ENCODE results near the gene RPL36. TPM values are rescaled to one million over a fixed set of nuclear protein-coding genes. Genes with fewer than 3 reads are reported as not detected.

RPL36 gene
- total and polyA plus RNA-seq, 2 of the 8 experiments (the other 6 are each of a cell fraction or from before 2014, with no cell fraction given), result 951 to 1,075 TPM

- Histone ChIP-seq H3K79me1 (ENCODE audit: low read depth, low read length) (0 out of 2 replicates have a peak, but pooled peaks cover 3% of the 10 kb centered on the region), H3K4me2 (ENCODE audit: insufficient read depth in 1 of 2, low read depth in 2 of 2, low read length in 2 of 2) (no peak overlapping the region), H3K18ac (ENCODE audit: extremely low read depth, low read length) (no peak overlapping the region), H3K36me3 (ENCODE audit: control insufficient read depth in 2 of 4, insufficient read depth in 4 of 4, low read length in 3 of 4) (peaks cover 40 to 75% (median 59%) of the 10 kb centered on the region in 4 experiments), H4K5ac (ENCODE audit: insufficient read length, low read depth, low read length) (no peak overlapping the region), H2BK120ac (replicated peaks; ENCODE audit: low read depth, low read length) (no peak overlapping the region), H3K9me3 (ENCODE audit: insufficient read depth in 2 of 2, low read depth in 1 of 2, low read length in 1 of 2) (no peaks in the 10 kb centered on the region), H3K4me3 (ENCODE audit: extremely low read depth in 1 of 4, insufficient read depth in 2 of 4, low read depth in 3 of 4, low read length in 4 of 4) (no peak overlapping the region), H4K20me1 (replicated peaks in 1 of 2; ENCODE audit: control insufficient read depth in 1 of 2, insufficient read depth in 2 of 2, low read length in 2 of 2) (peaks cover 3 to 9% of the 10 kb centered on the region in 2 experiments), H2AK5ac (ENCODE audit: low read depth, low read length) (no peak overlapping the region), H3K56ac (replicated peaks; ENCODE audit: insufficient read length, low read depth, low read length) (no peak overlapping the region), H2BK5ac (ENCODE audit: low read depth, low read length) (no peak overlapping the region), H3K23ac (ENCODE audit: insufficient read length) (no peak overlapping the region), H2BK15ac (ENCODE audit: low read length) (no peak overlapping the region), H2BK20ac (ENCODE audit: low read length) (no peak overlapping the region), H3K27ac (ENCODE audit: low read depth, low read length) (no peak overlapping the region), H3K9ac (replicated peaks in 1 of 4; ENCODE audit: extremely low read depth in 1 of 4, low read depth in 3 of 4, low read length in 3 of 4) (no peak overlapping the region), H3K14ac (ENCODE audit: insufficient read length) (no peak overlapping the region), H3K4me1 (replicated peaks in 1 of 4; ENCODE audit: control insufficient read depth in 3 of 4, insufficient read depth in 4 of 4, low read length in 3 of 4) (peaks cover 0 to 9% (median 5%) of the 10 kb centered on the region in 4 experiments; a peak in 5 of 7 replicates), H3K4ac (replicated peaks; ENCODE audit: insufficient read length, low read depth, low read length) (no peak overlapping the region), H4K8ac (ENCODE audit: extremely low read depth, insufficient read depth, low read length) (peak overlapping the region; percentile 73; the same call in 1 of the 2 replicates), H3K27me3 (replicated peaks in 1 of 4; ENCODE audit: control insufficient read depth in 3 of 4, extremely low read depth in 1 of 4, insufficient read depth in 3 of 4, low read length in 3 of 4) (no peaks in the 10 kb centered on the region), H2AFZ (ENCODE audit: low read length) (no peak overlapping the region), H2BK12ac (ENCODE audit: low read depth, low read length) (no peak overlapping the region), H4K91ac (replicated peaks; ENCODE audit: insufficient read length, low read length) (no peak overlapping the region), H3K23me2 (ENCODE audit: low read depth, low read length) (no peaks in the 10 kb centered on the region), H3K79me2 (ENCODE audit: control insufficient read depth in 1 of 2, insufficient read depth in 2 of 2, low read length in 2 of 2) (no peaks in the 10 kb centered on the region)
- CTCF ChIA-PET (ENCODE audit: partially characterized antibody), result interaction anchor here (1.0 to 2.3 kb wide), 5 partner anchors 9 to 41 kb away, joined by 3 to 11 read pairs (median 4); partner anchors contain the start of gene RPL36
- FAIRE-seq, result no peak
- TF ChIP-seq TAF1 (IDR thresholded peaks at IDR 0.05; ENCODE audit: low read depth, low read length) (0 out of 2 replicates have a peak, but pooled peaks have one; percentile 11), SP2 (IDR thresholded peaks at IDR 0.05; ENCODE audit: low read length) (no peak), ATF3 (IDR thresholded peaks at IDR 0.05; ENCODE audit: insufficient read depth, low read depth, low read length) (no peak)
- no peak for DNase-seq (ENCODE audit: low read depth in 1 of 2, low spot score in 2 of 2)
- WGBS, 2 experiments (ENCODE audit: extremely low coverage in 1 of 2, insufficient coverage in 1 of 2, insufficient read length in 1 of 2, insufficient replicate concordance in 2 of 2, low coverage in 1 of 2, low lambda C conversion rate in 2 of 2, missing lambda C conversion rate in 1 of 2), result 88% methylated on average over 21 of the region's 26 CpGs; no CpG with 5 or more reads in 1 of the 2 experiments
- POLR2A ChIA-PET (ENCODE audit: partially characterized antibody), result interaction anchor here (0.8 to 4.1 kb wide), 16 partner anchors 10 to 65 kb away, joined by 3 to 17 read pairs (median 4); partner anchors contain the start of genes RPL36, SAFB and SAFB2
Observed at GRCh38 chr19:5666921-5667610, 23.0 kb upstream of the RPL36 start.
